ENCODE measurements around the gene POPDC3.

The POPDC3 gene

GRCh38 chr6:105212587-105212986 is 32.8 kb upstream of the POPDC3 start:
- H3K4me3 ChIP-seq (ENCODE audit: low read depth in 1 of 5, low read length in 5 of 5) = no peak overlapping the region

GRCh38 chr6:105211831-105212230 is 32.0 kb upstream of the POPDC3 start:
- Histone ChIP-seq H3K4me1 (ENCODE audit: control insufficient read depth in 5 of 5, insufficient read depth in 5 of 5, low read length in 5 of 5) (no peaks in the 10 kb centered on the region), H3K36me3 (ENCODE audit: control insufficient read depth in 5 of 5, insufficient read depth in 5 of 5, low read length in 5 of 5) (no peaks in the 10 kb centered on the region), H3K4me3 (ENCODE audit: low read depth in 1 of 5, low read length in 5 of 5) (no peak overlapping the region), H3K27ac (ENCODE audit: low read depth, low read length) (no peak overlapping the region), H3K9me3 (ENCODE audit: control insufficient read depth in 5 of 5, low read length in 5 of 5) (no peaks in the 10 kb centered on the region), H3K9ac (ENCODE audit: low read length in 5 of 5) (no peak overlapping the region), H3K27me3 (ENCODE audit: control insufficient read depth in 5 of 5, insufficient read depth in 4 of 5, low read length in 5 of 5) (no peaks in the 10 kb centered on the region)

More at GRCh38 chr6:105212587-105212986, 32.8 kb upstream of the POPDC3 start:
- no peak overlapping the region for H3K9ac ChIP-seq (ENCODE audit: low read length in 5 of 5)
- H3K9me3 ChIP-seq (ENCODE audit: control insufficient read depth in 5 of 5, low read length in 5 of 5) = no peaks in the 10 kb centered on the region
- no peaks in the 10 kb centered on the region for H3K36me3 ChIP-seq (ENCODE audit: control insufficient read depth in 5 of 5, insufficient read depth in 5 of 5, low read length in 5 of 5)
- no peaks in the 10 kb centered on the region for H3K27me3 ChIP-seq (ENCODE audit: control insufficient read depth in 5 of 5, insufficient read depth in 4 of 5, low read length in 5 of 5)
- no peaks in the 10 kb centered on the region for H3K4me1 ChIP-seq (ENCODE audit: control insufficient read depth in 5 of 5, insufficient read depth in 5 of 5, low read length in 5 of 5)
- H3K27ac ChIP-seq (ENCODE audit: low read depth, low read length) = no peak overlapping the region

- H3K27ac ChIP-seq (ENCODE audit: low read depth, low read length) = no peak overlapping the region
Observed at GRCh38 chr6:105210932-105211531, 31.2 kb upstream of the POPDC3 start.

GRCh38 chr6:105209950-105210706 is 30.3 kb upstream of the POPDC3 start:
- Histone ChIP-seq H3K9ac (ENCODE audit: low read length in 5 of 5) (no peak overlapping the region), H3K36me3 (ENCODE audit: control insufficient read depth in 5 of 5, insufficient read depth in 5 of 5, low read length in 5 of 5) (no peaks in the 10 kb centered on the region), H3K27me3 (ENCODE audit: control insufficient read depth in 5 of 5, insufficient read depth in 4 of 5, low read length in 5 of 5) (no peaks in the 10 kb centered on the region), H3K27ac (ENCODE audit: low read depth, low read length) (no peak overlapping the region), H3K4me1 (ENCODE audit: control insufficient read depth in 5 of 5, insufficient read depth in 5 of 5, low read length in 5 of 5) (no peaks in the 10 kb centered on the region), H3K4me3 (ENCODE audit: low read depth in 1 of 5, low read length in 5 of 5) (no peak overlapping the region), H3K9me3 (ENCODE audit: control insufficient read depth in 5 of 5, low read length in 5 of 5) (no peaks in the 10 kb centered on the region)

More at GRCh38 chr6:105210932-105211531, 31.2 kb upstream of the POPDC3 start:
- no peaks in the 10 kb centered on the region for H3K9me3 ChIP-seq (ENCODE audit: control insufficient read depth in 5 of 5, low read length in 5 of 5)
- H3K4me3 ChIP-seq (ENCODE audit: low read depth in 1 of 5, low read length in 5 of 5) = no peak overlapping the region
- H3K27me3 ChIP-seq (ENCODE audit: control insufficient read depth in 5 of 5, insufficient read depth in 4 of 5, low read length in 5 of 5) = no peaks in the 10 kb centered on the region
- no peaks in the 10 kb centered on the region for H3K36me3 ChIP-seq (ENCODE audit: control insufficient read depth in 5 of 5, insufficient read depth in 5 of 5, low read length in 5 of 5)
- no peak overlapping the region for H3K9ac ChIP-seq (ENCODE audit: low read length in 5 of 5)
- no peaks in the 10 kb centered on the region for H3K4me1 ChIP-seq (ENCODE audit: control insufficient read depth in 5 of 5, insufficient read depth in 5 of 5, low read length in 5 of 5)

GRCh38 chr6:105207524-105208269 is 27.9 kb upstream of the POPDC3 start:
- Histone ChIP-seq H3K9me3 (ENCODE audit: control insufficient read depth in 5 of 5, low read length in 5 of 5) (no peaks in the 10 kb centered on the region), H3K27ac (ENCODE audit: low read depth, low read length) (no peak overlapping the region), H3K27me3 (ENCODE audit: control insufficient read depth in 5 of 5, insufficient read depth in 4 of 5, low read length in 5 of 5) (no peaks in the 10 kb centered on the region), H3K4me3 (ENCODE audit: low read depth in 1 of 5, low read length in 5 of 5) (no peak overlapping the region), H3K36me3 (ENCODE audit: control insufficient read depth in 5 of 5, insufficient read depth in 5 of 5, low read length in 5 of 5) (no peaks in the 10 kb centered on the region), H3K9ac (ENCODE audit: low read length in 5 of 5) (no peak overlapping the region), H3K4me1 (ENCODE audit: control insufficient read depth in 5 of 5, insufficient read depth in 5 of 5, low read length in 5 of 5) (no peaks in the 10 kb centered on the region)

GRCh38 chr6:105204768-105205167 is 25.0 kb upstream of the POPDC3 start:
- H3K9me3 ChIP-seq (ENCODE audit: control insufficient read depth in 5 of 5, low read length in 5 of 5) = no peaks in the 10 kb centered on the region
- no peaks in the 10 kb centered on the region for H3K27me3 ChIP-seq (ENCODE audit: control insufficient read depth in 5 of 5, insufficient read depth in 4 of 5, low read length in 5 of 5)
- no peaks in the 10 kb centered on the region for H3K36me3 ChIP-seq (ENCODE audit: control insufficient read depth in 5 of 5, insufficient read depth in 5 of 5, low read length in 5 of 5)
- H3K9ac ChIP-seq (ENCODE audit: low read length in 5 of 5) = no peak overlapping the region
- no peak overlapping the region for H3K4me3 ChIP-seq (ENCODE audit: low read depth in 1 of 5, low read length in 5 of 5)
- H3K4me1 ChIP-seq (ENCODE audit: control insufficient read depth in 5 of 5, insufficient read depth in 5 of 5, low read length in 5 of 5) = no peaks in the 10 kb centered on the region
- no peak overlapping the region for H3K27ac ChIP-seq (ENCODE audit: low read depth, low read length)

GRCh38 chr6:105204331-105204730 is 24.5 kb upstream of the POPDC3 start:
- Histone ChIP-seq H3K9me3 (ENCODE audit: control insufficient read depth in 5 of 5, low read length in 5 of 5) (no peaks in the 10 kb centered on the region), H3K27me3 (ENCODE audit: control insufficient read depth in 5 of 5, insufficient read depth in 4 of 5, low read length in 5 of 5) (no peaks in the 10 kb centered on the region), H3K36me3 (ENCODE audit: control insufficient read depth in 5 of 5, insufficient read depth in 5 of 5, low read length in 5 of 5) (no peaks in the 10 kb centered on the region), H3K27ac (ENCODE audit: low read depth, low read length) (no peak overlapping the region), H3K4me1 (ENCODE audit: control insufficient read depth in 5 of 5, insufficient read depth in 5 of 5, low read length in 5 of 5) (no peaks in the 10 kb centered on the region), H3K9ac (ENCODE audit: low read length in 5 of 5) (no peak overlapping the region), H3K4me3 (ENCODE audit: low read depth in 1 of 5, low read length in 5 of 5) (no peak overlapping the region)

GRCh38 chr6:105202486-105202885 is 22.7 kb upstream of the POPDC3 start:
- no peaks in the 10 kb centered on the region for H3K27me3 ChIP-seq (ENCODE audit: control insufficient read depth in 5 of 5, insufficient read depth in 4 of 5, low read length in 5 of 5)
- no peak overlapping the region for H3K9ac ChIP-seq (ENCODE audit: low read length in 5 of 5)
- H3K27ac ChIP-seq (ENCODE audit: low read depth, low read length) = no peak overlapping the region
- no peaks in the 10 kb centered on the region for H3K4me1 ChIP-seq (ENCODE audit: control insufficient read depth in 5 of 5, insufficient read depth in 5 of 5, low read length in 5 of 5)
- no peak overlapping the region for H3K4me3 ChIP-seq (ENCODE audit: low read depth in 1 of 5, low read length in 5 of 5)
- H3K36me3 ChIP-seq (ENCODE audit: control insufficient read depth in 5 of 5, insufficient read depth in 5 of 5, low read length in 5 of 5) = no peaks in the 10 kb centered on the region
- H3K9me3 ChIP-seq (ENCODE audit: control insufficient read depth in 5 of 5, low read length in 5 of 5) = no peaks in the 10 kb centered on the region

- H3K27me3 ChIP-seq (ENCODE audit: control insufficient read depth in 5 of 5, insufficient read depth in 4 of 5, low read length in 5 of 5) = no peaks in the 10 kb centered on the region
- no peaks in the 10 kb centered on the region for H3K4me1 ChIP-seq (ENCODE audit: control insufficient read depth in 5 of 5, insufficient read depth in 5 of 5, low read length in 5 of 5)
Observed at GRCh38 chr6:105200133-105200730, 20.4 kb upstream of the POPDC3 start.

GRCh38 chr6:105199711-105200110 is 19.9 kb upstream of the POPDC3 start:
- no peaks in the 10 kb centered on the region for H3K27me3 ChIP-seq (ENCODE audit: control insufficient read depth in 5 of 5, insufficient read depth in 4 of 5, low read length in 5 of 5)
- no peak overlapping the region for H3K4me3 ChIP-seq (ENCODE audit: low read depth in 1 of 5, low read length in 5 of 5)
- no peaks in the 10 kb centered on the region for H3K9me3 ChIP-seq (ENCODE audit: control insufficient read depth in 5 of 5, low read length in 5 of 5)
- no peaks in the 10 kb centered on the region for H3K4me1 ChIP-seq (ENCODE audit: control insufficient read depth in 5 of 5, insufficient read depth in 5 of 5, low read length in 5 of 5)
- H3K27ac ChIP-seq (ENCODE audit: low read depth, low read length) = no peak overlapping the region
- no peaks in the 10 kb centered on the region for H3K36me3 ChIP-seq (ENCODE audit: control insufficient read depth in 5 of 5, insufficient read depth in 5 of 5, low read length in 5 of 5)
- no peak overlapping the region for H3K9ac ChIP-seq (ENCODE audit: low read length in 5 of 5)

More at GRCh38 chr6:105200133-105200730, 20.4 kb upstream of the POPDC3 start:
- H3K9me3 ChIP-seq (ENCODE audit: control insufficient read depth in 5 of 5, low read length in 5 of 5) = no peaks in the 10 kb centered on the region
- no peak overlapping the region for H3K27ac ChIP-seq (ENCODE audit: low read depth, low read length)
- H3K9ac ChIP-seq (ENCODE audit: low read length in 5 of 5) = no peak overlapping the region
- H3K4me3 ChIP-seq (ENCODE audit: low read depth in 1 of 5, low read length in 5 of 5) = no peak overlapping the region
- H3K36me3 ChIP-seq (ENCODE audit: control insufficient read depth in 5 of 5, insufficient read depth in 5 of 5, low read length in 5 of 5) = no peaks in the 10 kb centered on the region
